A172 (cell line): Measurements from ENCODE around the gene DNAI7. TPM values are rescaled to one million over a fixed set of nuclear protein-coding genes. Genes with fewer than 3 reads are reported as not detected.

ENCODE experiments used
- DNase-seq: peaks from one replicate; pipeline ENCODE4 v3.0.0-alpha.2; 2015; ENCODE audit warnings: low spot score
- total RNA-seq: library from RNA; depleted of rRNA; stranded (reverse); fragments of >200 nt; shearing (Covaris generic); gene quantifications from 2 replicates; pipeline ENCODE4 v1.2.3, GENCODE V29; 2014; rRNA removed

Gene DNAI7, protein sequence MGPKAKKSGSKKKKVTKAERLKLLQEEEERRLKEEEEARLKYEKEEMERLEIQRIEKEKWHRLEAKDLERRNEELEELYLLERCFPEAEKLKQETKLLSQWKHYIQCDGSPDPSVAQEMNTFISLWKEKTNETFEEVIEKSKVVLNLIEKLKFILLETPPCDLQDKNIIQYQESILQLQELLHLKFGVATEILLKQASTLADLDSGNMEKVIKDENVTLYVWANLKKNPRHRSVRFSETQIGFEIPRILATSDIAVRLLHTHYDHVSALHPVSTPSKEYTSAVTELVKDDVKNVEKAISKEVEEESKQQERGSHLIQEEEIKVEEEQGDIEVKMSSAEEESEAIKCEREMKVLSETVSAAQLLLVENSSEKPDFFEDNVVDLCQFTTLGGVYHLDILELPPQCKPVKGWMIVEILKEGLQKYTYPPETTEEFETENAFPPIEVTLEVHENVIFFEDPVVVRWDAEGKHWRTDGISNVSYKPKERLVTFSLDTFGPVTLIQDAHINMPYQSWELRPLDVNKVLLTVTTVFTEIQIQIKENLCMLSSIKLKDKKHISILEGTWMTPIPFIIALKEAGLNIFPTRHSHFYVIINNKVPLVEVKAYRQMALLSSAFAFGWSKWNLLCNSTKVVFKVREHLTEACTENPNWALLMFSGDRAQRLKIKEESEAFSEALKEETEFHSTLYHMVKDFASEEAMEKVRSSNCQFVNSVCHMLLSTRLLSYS
- 0.38 TPM in 1 of 2 replicates, not detected in the other for total RNA-seq

DNA sequence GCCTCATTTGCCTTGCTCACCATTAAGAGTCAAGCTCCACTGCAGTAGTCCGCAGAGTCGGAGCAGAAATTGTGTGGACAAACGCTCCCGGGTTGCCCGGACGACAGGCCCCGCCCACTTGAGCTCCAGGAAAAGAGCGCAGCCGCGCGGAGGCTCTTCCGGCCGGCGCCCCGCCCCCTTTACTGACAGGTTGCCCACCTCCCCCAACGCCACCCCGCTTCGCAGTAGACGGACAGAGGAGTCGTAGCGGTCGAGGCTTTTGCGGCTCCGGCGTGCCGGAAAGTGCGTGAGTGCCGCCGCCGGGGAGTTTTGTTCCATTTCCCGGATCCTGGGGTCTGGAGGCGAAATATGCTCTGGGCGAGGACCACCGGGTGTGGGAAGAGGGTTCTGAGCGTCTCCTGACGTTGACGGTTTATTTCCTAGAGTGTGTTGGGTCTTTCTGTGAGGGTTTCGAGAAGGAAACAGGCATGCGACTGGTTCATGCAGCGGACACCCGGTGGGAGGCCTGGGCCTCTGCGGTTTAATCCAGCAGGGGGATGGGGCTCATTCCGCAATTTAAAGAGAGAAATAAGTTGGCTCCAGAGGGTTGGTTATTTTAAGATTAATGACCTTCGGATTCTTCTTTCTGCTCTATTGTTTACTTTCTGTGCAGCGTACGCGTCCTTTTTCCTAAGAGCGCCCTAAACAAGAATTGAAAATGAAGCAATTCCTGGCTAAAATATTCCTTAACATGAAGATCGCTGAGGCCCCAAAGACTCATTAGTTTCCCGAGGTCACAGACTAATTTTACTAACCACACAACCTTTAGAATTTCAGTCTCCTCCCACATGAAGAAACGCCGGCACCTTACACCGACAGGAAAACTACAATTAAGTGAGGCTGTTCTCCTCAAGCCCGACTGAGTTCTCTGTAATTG lies at the start of gene DNAI7, which contains the start of gene ETFRF1:
Gene DNAI7 (minus strand): TSS at position 105 of the 916 bp plus-strand sequence. CDS start 82 bp downstream, at position 23.
Gene ETFRF1 (plus strand): TSS at position 182 of the 916 bp plus-strand sequence. CDS start 8,720 bp downstream, outside the sequence.
- DNase-seq: peak; percentile 87

DNA sequence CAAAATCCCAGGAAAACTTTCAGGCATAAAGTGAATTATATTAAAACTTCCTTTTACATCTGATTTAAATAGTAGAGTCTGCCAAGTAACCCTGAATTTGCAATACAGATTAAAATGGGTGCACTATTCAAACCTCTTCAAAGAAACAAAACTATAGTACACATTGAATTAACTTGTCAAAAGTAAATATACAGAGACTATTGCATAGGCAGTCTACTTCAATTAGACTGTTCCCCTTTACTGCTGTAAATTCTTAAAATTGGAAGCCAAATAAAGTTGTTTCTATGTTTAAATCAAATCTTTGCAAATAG lies 48.7 kb upstream of the DNAI7 start:
- DNase-seq: no peak

DNA sequence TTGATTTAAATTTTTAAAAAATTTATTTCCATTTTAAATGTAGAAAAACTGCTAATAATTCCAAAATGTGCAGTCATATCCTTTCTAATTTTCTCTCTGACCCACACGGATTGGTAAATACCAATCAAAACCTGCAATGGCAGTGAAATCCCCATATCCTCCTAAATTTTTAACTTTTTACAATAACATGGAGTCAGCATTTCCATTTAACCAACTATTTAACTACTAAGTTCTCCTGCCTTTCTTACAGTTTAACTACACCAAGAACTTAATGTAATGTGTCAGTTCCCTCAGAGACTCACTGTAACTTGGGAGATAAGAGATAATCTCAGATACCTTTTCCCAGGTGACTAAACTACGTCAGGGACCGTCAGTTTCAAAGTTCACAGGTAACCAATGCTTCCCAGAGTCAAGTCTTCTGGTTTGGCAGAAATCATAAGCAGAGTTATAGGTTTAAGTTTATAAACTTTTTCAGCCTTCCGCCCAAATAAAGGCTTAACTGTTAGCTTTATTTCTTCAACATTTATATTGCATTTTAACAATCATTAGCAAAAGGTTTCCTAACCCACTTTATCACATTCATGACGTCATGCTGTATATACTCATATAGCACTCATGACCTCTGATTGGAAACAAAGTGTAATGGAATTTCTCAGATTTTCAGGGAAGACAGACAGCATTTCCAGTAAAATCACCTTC lies 48.2 kb upstream of the DNAI7 start:
- DNase-seq: no peak

DNA sequence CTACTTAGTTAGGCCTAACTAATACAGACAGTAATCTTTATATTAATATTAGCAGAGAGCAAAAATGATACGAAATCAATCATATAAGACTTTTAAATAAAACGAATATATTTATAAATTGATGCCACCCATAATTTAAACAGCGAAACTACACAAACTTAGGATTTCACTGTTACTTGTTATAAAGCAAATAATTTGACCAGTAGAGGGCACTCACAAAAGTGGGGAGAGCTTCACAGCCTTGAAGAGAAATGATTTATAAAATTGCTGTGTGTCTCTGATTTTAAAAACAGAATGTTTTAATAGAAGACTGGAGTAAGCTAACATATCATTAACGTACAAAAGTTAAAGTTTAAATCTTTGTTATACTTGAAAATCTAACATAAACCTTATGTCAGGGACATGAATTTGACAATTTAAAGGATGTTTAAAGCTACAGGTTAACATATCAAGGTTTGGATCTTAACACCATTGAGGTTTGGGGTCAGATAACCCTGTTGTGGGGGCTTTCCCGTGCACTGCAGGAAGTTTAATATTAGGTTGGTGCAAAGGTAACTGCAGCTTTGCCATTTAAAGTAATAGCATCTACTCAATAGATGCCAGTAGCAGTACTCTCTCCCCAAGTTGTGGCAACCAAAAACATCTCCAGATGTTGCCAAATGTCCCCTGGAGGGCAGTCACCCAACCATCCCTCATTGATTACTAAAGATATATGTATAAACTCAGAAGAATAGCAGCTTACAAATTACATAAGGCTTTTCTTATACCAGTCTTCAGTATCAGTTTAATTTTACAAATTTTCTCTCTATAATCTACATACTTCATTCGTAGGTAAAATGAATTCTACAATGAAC lies 46.4 kb upstream of the DNAI7 start:
- peak; percentile 28 for DNase-seq

DNA sequence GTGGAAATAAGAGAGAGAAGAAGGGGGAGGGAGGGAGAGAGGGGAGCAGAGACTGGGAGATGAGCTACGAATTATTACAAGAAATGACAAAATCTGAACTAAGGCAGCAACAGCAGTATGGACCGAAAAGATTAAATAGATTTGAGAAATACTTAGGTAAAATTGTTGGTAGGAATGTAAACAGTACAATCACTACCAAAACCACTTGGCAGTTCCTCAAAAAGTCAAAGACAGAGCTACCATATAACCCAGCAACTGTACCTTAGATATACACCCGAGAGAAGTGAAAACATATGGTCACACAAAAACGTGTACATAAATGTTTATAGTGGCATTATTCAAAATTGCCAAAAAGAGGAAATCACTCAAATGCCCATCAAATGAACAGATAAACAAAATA lies 41.7 kb upstream of the DNAI7 start:
- DNase-seq: no peak

DNA sequence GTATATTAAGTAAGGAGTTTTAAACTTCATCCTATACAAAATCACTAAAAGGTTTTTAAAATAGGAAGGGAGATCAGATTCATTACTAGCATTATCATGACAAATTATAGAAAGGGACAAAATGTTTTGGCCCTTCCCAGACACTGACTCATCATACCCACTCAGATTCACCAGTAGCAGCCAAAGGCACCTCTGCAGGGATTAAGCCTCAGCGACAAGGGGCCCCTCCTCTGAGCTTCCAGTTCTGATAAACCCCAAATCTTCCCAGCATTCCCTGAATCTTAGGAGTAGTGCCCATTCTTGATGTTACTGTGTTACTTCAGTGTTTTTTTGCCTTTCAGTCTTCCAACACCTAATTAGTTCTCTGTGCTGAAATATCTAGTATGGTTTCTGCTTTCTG lies 41.2 kb upstream of the DNAI7 start:
- DNase-seq: peak; percentile 42

DNA sequence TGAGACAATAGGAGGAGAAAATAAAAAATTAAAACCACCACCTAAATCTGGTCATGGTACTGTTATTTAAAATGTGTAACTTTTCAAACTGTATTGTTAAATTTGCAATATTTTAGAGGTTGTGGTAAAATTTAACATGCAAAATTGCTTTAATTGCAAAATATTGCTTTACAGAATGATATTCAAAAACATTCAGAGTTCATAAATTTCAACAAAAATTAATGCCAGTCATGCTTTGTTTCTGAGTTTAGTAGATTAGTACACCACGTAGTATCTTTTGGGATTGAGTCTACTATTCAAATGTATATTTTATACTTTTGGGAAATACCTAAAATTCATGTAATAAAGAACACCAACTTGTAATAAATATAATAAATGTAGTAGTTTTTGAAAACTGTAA lies 18.4 kb upstream of the DNAI7 start:
- no peak for DNase-seq

DNA sequence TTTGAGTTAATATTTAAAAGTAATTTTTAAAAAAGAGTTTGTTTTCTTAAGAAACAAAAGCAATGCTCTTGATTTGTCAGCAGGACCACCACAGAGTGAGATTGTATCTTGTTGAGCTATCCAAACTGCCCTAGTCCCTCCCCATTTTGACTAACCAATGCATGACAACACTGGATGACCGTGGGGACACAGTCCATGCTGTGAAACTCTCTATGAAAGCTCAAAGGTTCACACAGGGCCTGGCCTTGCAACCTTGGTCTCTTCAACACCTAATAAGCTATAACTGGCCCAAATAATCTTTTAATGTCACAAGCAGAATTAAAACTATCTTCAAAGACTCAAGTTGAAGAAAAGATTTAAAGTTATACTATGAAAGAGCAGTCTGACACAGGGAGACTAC lies 13.6 kb upstream of the DNAI7 start:
- no peak for DNase-seq

DNA sequence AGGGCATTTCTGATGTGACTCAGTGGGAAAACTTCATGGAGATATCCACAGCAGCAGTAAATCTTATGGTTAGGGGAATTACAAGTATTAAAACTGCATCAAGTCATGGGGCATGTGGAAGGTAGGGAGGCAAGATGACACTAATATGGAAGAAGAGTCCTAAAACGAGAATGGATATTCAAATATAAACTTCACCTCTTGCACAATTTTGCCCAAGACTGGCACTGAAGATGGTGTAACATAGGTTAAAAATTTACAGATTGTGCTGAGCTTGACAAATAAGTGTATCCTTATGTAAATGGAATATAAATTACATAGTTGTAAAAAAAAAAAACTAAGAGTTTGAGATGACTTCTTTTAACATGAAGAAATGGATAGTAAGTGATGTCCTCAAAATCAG lies 12.9 kb upstream of the DNAI7 start:
- no peak for DNase-seq

DNA sequence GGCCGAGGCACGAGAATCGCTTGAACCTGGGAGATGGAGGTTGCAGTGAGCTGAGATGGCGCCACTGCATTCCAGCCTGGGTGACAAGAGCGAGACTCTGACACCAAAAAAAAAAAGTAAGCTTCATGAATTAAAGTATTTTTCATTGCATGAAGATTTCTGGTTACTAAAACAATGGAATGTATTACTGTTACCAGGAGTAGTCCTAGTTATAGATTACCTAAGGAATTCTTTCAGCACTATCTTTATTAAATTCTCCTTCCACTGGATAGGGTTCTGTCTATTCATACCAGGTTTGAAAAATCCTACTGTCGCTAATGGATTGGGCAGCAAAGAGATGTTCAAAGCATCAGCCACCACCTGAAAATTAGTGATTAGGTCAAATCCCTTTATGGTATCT lies 12.5 kb upstream of the DNAI7 start:
- no peak for DNase-seq

DNA sequence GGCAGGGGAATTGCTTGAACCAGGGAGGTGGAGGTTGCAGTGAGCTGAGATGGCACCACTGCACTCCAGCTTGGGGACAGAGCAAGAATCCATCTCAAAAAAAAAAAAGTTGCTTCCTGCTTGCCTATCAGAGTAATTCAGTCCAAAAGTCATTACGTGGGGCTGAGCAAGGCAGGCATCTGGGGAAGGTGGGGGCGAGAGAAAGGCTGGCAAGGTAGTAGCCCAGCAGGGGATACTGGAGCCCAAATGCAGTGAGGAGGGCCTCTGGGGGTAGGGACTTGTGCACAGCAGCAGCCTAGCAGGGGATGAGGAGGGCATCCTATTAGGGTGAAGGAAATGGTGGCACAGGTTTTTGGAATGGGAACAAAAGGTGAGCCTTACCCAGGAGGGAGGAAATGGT lies 7.2 kb upstream of the DNAI7 start:
- no peak for DNase-seq

DNA sequence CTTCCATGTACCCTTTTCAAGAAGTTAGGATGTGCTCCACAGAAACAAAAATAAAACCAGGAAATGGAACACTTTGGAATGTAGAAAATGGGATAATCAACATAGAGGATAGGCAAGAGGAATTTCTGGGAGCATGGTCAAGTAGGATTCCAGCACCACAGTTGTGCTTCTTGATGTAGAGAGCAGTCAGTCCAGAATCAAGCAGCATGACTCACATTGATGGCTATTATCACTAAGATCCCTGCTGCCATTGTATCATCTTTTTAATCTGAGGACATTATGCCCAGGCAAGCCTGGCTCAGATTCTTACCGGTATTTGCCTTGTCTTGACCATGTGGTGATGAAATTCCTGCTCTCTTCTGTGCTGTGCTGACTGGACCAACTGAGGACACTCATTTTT lies 5.7 kb upstream of the DNAI7 start:
- peak; percentile 32 for DNase-seq

DNA sequence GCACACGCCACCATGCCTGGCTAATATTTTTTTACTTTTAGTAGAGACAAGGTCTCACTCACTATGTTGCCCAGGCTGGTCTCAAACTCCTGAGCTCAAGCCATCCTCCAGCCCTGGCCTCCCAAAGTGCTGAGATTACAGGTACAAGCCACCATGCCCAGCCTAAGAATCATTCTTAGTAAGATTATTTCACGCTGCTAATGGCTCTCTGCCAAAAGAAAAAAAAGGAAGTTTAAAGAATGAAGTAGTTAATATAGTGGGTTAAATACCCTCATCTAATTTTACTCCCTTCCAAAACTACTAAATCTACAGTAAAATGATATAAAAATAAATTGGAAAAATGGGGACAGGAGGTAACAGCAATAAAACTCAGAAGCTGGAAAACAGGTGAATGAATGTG lies 2.6 kb upstream of the DNAI7 start:
- no peak for DNase-seq

DNA sequence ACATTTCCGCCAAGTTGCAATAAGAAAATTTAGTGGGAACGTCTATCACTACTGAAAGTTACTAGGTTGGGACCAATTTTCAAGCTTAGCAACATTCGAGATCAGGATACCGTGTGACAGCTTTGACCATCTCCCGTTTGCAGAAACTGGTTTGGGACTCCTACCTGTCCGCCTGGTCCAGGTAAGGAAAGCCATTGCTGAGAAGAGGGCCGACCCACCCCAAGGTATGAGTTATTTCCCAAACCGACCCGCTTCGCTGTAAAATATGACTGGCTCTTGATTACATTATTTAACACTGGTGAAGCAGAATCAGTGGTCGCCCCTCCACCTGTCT lies 271 bp downstream of the DNAI7 start:
- DNase-seq: no peak

DNA sequence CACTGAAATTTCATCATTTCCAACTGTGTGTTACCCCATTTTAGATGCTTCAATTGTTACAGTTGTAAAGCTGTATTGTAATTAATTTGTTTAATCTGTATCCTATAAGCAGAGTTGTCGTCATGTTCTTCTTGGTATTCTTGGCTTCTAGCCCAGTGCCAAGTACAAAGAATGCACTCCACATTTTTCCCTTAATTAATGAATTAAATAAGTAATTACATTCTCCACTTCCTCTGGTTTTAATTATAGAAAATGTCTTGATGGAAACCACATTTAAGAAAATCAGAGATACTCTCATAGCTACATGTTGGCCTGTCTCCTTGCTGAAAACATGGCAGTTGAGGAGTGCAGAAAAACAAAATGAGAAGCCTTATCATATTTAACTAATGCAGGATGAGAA lies 746 bp downstream of the DNAI7 start:
- no peak for DNase-seq

DNA sequence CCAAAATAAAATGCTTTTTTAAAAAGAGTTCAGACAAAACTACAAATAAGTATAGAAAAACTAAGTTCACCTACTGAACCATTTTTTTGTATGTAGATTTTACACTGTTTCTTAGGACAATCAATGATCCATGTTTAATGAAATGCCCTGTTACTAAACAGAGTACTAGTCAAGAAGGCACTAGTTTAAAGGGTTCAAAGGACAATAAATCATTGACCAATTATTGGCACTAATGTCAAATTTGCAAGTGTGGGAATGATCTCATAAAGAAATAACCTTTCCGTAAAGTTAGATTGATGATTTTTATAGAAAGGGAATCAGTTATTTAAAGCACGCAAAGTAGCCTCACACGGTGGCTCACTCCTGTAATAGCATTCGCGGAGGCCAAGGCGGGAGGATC lies 4.2 kb downstream of the DNAI7 start:
- DNase-seq: no peak

DNA sequence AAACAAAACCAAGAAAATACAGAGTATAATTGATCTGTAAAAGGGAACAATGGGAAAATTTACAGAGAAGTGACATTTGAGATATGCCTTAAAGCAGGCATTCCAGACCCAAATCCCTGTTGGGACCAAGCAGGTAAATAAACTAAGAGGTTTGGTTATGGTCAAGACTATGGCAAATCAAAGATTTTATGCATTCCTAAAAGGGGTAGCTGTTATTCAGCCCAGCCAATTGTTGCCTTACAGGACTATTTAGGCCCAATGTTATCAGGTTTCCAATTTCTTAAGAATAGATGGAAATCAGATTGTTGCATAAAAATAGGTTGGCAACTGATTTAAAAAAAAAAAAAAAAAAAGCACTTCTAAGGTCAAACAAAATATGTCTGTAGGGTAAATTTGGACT lies 5.3 kb downstream of the DNAI7 start:
- DNase-seq: no peak

DNA sequence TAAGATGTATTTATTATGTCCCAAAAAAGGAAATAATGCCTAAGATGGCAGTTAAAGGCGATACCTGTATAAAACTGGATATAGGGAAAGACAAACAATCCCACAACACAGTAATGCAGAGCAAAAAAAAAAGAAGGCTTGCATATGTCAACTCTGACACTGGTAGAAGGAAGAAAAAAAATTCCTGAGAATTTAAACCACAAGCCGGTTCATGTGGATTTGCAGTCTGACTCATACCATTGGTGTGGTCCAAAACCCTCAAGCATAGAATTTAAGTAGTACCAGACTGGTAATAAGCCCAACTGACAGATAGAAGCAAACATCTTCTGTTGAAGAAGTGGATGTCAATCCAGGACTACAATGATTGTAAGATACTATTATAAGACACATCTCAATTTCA lies 7.2 kb downstream of the DNAI7 start:
- DNase-seq: peak; percentile 80

DNA sequence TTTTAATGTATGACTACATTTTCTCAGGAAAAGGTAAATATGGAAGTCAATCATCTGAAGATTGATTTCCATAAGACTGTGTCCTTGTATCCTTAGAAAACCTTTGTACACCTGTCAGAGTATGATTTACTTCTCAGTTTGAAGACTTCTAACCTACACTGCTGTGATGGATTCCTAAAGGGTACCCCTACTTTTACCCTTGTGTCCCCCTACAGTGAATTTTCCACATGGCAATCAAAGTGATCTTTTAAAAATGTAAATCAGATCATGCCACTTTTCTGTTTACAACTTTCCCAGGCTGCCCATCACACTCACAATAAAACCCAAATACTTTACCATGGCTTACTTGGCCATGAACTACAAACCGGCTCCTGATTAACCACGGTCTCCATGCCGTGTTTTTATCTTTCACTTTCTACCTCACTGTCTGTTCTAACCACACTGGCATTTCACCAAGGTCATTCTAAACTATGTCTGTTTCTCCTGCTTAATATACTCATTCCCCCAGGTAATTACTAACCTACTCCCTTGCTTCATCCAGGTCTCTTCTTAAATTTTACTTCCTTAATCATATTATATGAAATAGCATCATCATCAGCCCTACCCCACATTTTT lies 8.1 kb downstream of the DNAI7 start:
- DNase-seq: peak; percentile 10

DNA sequence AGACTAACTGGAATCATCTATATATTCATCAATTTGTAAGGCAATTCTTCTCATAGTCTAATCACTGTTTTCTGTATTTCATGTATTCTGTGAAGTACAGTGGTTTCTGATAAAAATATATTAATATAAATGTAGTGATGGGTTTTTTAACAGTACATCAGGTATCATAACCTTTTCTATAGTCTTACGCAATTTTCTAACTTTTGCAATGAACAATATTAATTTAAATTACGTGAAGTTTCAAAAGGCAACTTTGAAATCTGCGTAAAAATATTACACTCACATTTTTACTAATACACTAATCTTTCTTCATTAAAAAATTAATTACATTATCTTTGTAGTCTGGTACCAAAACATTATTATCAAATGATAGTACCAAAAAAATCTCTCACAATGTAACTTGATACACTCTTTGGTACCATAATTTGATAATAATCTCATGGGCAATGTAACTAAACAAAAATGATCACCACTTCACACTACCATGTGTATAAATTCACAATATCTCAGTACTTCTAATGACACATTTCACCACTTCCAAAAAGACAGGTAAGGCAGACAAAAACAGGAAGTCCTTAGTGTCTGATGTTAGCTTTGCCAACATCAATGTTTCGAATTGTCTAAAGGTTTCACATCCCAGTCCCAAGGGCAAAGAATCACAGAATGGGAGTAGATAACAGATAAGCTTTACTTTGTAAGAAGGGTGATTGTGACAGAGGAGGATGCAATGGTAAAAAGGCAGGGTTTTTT lies 8.7 kb downstream of the DNAI7 start:
- DNase-seq: no peak
